ENCODE measurements around the gene OR4C5. TPM values are rescaled to one million over a fixed set of nuclear protein-coding genes. Genes with fewer than 3 reads are reported as not detected.
"Not testable (repeated sequence)": the region's sequence is repeated elsewhere in the genome, so short reads cannot be mapped to it uniquely, and the experiment has no call there.

OR4C5 gene
- total RNA-seq (2021) (not detected in 2 replicates), Bru-seq, nascent RNA (not detected), BruChase-seq, experiment 1, labeled RNA remaining after a 2-hour chase (not detected), BruChase-seq, experiment 2, labeled RNA remaining after a 6-hour chase (not detected)
- long read RNA-seq: 0 reads

DNA sequence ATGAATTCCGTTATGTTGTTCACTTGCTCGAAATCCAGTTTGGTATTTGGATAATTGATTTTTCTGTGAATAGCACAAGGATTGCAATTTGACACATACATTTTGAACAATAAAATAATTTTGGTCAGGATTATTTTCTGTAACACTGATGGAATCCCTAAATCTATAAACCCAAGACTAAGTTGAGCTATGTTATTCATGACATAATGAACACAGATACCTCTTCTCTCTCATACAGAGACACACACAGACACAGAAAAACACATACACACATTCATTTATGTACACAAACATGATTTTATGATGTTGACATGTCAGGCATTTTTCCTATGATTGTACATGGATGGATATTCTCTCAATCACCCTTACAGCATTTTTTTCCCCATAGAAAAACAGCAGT, at the start of gene OR4C5:
Gene OR4C5, minus strand, starts transcription at position 101 of the 400 bp plus-strand sequence. Its CDS starts 0 bp downstream, at position 101.
- H3K4me1 ChIP-seq (ENCODE audit: insufficient read depth, low read length, poor library complexity, severe bottlenecking): no peaks in the 10 kb centered on the region
- no peak for TF ChIP-seq CTCF (conservative IDR thresholded peaks at IDR 0.05; ENCODE audit: low read depth, low read length)
- no peak for TF ChIP-seq EZH2 (IDR thresholded peaks at IDR 0.05; ENCODE audit: borderline replicate concordance, low read depth, low read length, poor library complexity, severe bottlenecking)
- H3K4me3 ChIP-seq (ENCODE audit: low read depth, low read length, poor library complexity, severe bottlenecking): no peak within 1 kb of the TSS
- intact Hi-C loops (cut with micrococcal nuclease; ENCODE audit: unreplicated experiment): no loop called here
- POLR2A ChIA-PET (ENCODE audit: low non-redundant PET): no interaction called here
- no peaks in the 10 kb centered on the region for H3K36me3 ChIP-seq (ENCODE audit: insufficient read depth, low read length, poor library complexity, severe bottlenecking)
- no peak within 1 kb of the TSS for H3K27ac ChIP-seq (ENCODE audit: low read depth, low read length, poor library complexity, severe bottlenecking)
- CTCF ChIA-PET: no interaction called here
- peaks cover 10% of the 10 kb centered on the region for H3K9me3 ChIP-seq (ENCODE audit: low read depth, low read length, poor library complexity, severe bottlenecking)
- no TSS peak for BruUV-seq (replicated peaks)
- H3K27me3 ChIP-seq (replicated peaks; ENCODE audit: insufficient read depth, low read depth, low read length, poor library complexity): no peaks in the 10 kb centered on the region
- DNase-seq (ENCODE audit: low spot score): no peak

GRCh38 chr11:48384670-48385069, 18.4 kb upstream of the OR4C5 start:
- POLR2A ChIA-PET (ENCODE audit: low non-redundant PET): no interaction called here
- H3K4me1 ChIP-seq (ENCODE audit: insufficient read depth, low read length, poor library complexity, severe bottlenecking): no peaks in the 10 kb centered on the region
- CTCF ChIA-PET: no interaction called here
- no peak for TF ChIP-seq EZH2 (IDR thresholded peaks at IDR 0.05; ENCODE audit: borderline replicate concordance, low read depth, low read length, poor library complexity, severe bottlenecking)
- TF ChIP-seq CTCF (conservative IDR thresholded peaks at IDR 0.05; ENCODE audit: low read depth, low read length): peak; percentile 45
- intact Hi-C loops (cut with micrococcal nuclease; ENCODE audit: unreplicated experiment): no loop called here
- no peak overlapping the region for H3K27ac ChIP-seq (ENCODE audit: low read depth, low read length, poor library complexity, severe bottlenecking)
- peaks cover 47% of the 10 kb centered on the region for H3K9me3 ChIP-seq (ENCODE audit: low read depth, low read length, poor library complexity, severe bottlenecking)
- no TSS peak for BruUV-seq (replicated peaks)
- no peak overlapping the region for H3K4me3 ChIP-seq (ENCODE audit: low read depth, low read length, poor library complexity, severe bottlenecking)
- no peaks in the 10 kb centered on the region for H3K36me3 ChIP-seq (ENCODE audit: insufficient read depth, low read length, poor library complexity, severe bottlenecking)
- H3K27me3 ChIP-seq (replicated peaks; ENCODE audit: insufficient read depth, low read depth, low read length, poor library complexity): no peaks in the 10 kb centered on the region
- DNase-seq (ENCODE audit: low spot score): peak; percentile 14

DNA sequence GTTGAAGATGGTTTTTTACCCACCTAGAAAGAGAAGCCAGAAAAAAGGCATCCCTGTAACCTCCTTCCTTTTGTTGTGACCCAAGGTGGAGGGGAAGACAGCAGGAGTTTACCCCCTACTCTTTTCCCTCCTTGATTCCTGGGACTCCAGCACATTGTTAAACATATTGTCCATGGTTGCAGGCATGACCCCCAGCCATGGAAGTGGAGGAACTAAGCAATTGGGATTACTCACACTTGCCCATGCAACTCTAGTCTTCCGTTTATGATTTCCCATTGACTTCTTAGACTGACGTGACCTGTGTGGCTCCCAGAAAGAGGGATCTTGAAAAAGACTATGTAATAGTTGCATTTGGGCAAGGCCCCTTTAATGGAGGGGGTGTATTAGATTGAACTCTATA, 17.9 kb upstream of the OR4C5 start:
- POLR2A ChIA-PET (ENCODE audit: low non-redundant PET); DNase-seq (ENCODE audit: low spot score); CTCF ChIA-PET; H3K4me1 ChIP-seq (ENCODE audit: insufficient read depth, low read length, poor library complexity, severe bottlenecking); intact Hi-C loops (cut with micrococcal nuclease; ENCODE audit: unreplicated experiment); H3K4me3 ChIP-seq (ENCODE audit: low read depth, low read length, poor library complexity, severe bottlenecking); BruUV-seq (replicated peaks); H3K27ac ChIP-seq (ENCODE audit: low read depth, low read length, poor library complexity, severe bottlenecking); H3K36me3 ChIP-seq (ENCODE audit: insufficient read depth, low read length, poor library complexity, severe bottlenecking); H3K27me3 ChIP-seq (replicated peaks; ENCODE audit: insufficient read depth, low read depth, low read length, poor library complexity): not testable (repeated sequence)
- peaks cover 52% of the 10 kb centered on the region for H3K9me3 ChIP-seq (ENCODE audit: low read depth, low read length, poor library complexity, severe bottlenecking)

GRCh38 chr11:48361289-48361688, 5.0 kb downstream of the OR4C5 start:
- H3K4me3 ChIP-seq (ENCODE audit: low read depth, low read length, poor library complexity, severe bottlenecking); CTCF ChIA-PET; H3K36me3 ChIP-seq (ENCODE audit: insufficient read depth, low read length, poor library complexity, severe bottlenecking); intact Hi-C loops (cut with micrococcal nuclease; ENCODE audit: unreplicated experiment); H3K27me3 ChIP-seq (replicated peaks; ENCODE audit: insufficient read depth, low read depth, low read length, poor library complexity); DNase-seq (ENCODE audit: low spot score); POLR2A ChIA-PET (ENCODE audit: low non-redundant PET); H3K27ac ChIP-seq (ENCODE audit: low read depth, low read length, poor library complexity, severe bottlenecking); BruUV-seq (replicated peaks); H3K4me1 ChIP-seq (ENCODE audit: insufficient read depth, low read length, poor library complexity, severe bottlenecking): not testable (repeated sequence)
- H3K9me3 ChIP-seq (ENCODE audit: low read depth, low read length, poor library complexity, severe bottlenecking): peaks cover 14% of the 10 kb centered on the region

Measured in A673 (cell line).